DMS153 treated with DMSO at 0.1 percent for 48 hours (cell line): ENCODE results near the gene YJEFN3.

Experiments used
- DNase-seq: peaks from one replicate; lab custom pipeline; 2025; ENCODE audit not compliant: unreplicated experiment; lab: John Stamatoyannopoulos, UW

Gene YJEFN3, protein sequence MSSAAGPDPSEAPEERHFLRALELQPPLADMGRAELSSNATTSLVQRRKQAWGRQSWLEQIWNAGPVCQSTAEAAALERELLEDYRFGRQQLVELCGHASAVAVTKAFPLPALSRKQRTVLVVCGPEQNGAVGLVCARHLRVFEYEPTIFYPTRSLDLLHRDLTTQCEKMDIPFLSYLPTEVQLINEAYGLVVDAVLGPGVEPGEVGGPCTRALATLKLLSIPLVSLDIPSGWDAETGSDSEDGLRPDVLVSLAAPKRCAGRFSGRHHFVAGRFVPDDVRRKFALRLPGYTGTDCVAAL

GRCh38 chr19:19528721-19529490, at the start of gene YJEFN3:
YJEFN3 (plus strand) TSS chr19:19528911; CDS start chr19:19528933, 22 bp downstream.
- no peak for DNase-seq

- DNase-seq: no peak
These were observed 48.0 kb upstream of the YJEFN3 start for GRCh38 chr19:19480688-19481087.

DNA sequence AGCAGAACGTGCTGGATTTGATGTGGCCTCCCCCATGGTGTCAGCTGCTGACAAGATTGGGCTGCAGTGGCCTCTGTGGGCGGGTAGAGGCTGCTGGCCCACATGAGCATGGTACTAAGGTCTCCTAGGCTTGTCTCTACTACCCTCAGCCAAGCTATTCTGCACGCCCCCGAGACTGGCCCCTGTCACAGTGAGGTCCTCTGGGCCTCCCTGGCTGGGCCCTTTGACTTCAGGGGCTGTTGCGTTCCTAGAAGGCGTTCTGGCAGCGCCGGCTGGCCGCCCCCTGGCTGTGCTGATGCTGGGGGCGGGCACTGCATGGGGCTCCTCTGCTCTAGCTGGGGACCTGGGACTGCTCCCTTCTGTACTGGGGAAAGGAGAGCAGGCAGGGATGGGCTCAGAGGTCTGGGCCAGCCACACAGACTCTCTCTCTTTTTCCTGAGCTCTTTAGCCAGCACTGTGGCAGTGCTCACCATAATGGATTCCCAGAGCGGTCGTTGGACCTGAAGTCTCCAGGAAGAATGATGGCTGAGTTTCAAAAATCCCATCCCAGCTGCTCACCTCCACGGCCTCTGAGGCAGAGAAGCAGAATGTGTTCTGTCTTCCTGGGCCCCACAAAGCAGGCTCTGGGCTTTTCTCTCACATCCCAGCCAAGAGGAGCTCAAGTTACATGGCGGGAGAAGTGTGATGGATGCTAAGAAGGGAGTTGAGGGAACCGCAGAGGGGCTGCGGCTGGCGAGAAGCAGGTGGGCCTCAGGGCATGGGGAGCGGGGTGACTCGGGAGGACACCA, 45.7 kb upstream of the YJEFN3 start:
- no peak for DNase-seq

GRCh38 chr19:19485161-19485997, 43.3 kb upstream of the YJEFN3 start:
- DNase-seq: no peak

- no peak for DNase-seq
These were observed 42.8 kb upstream of the YJEFN3 start for GRCh38 chr19:19485998-19486290.

- no peak for DNase-seq
These were observed 42.2 kb upstream of the YJEFN3 start for GRCh38 chr19:19486343-19487076.

DNA sequence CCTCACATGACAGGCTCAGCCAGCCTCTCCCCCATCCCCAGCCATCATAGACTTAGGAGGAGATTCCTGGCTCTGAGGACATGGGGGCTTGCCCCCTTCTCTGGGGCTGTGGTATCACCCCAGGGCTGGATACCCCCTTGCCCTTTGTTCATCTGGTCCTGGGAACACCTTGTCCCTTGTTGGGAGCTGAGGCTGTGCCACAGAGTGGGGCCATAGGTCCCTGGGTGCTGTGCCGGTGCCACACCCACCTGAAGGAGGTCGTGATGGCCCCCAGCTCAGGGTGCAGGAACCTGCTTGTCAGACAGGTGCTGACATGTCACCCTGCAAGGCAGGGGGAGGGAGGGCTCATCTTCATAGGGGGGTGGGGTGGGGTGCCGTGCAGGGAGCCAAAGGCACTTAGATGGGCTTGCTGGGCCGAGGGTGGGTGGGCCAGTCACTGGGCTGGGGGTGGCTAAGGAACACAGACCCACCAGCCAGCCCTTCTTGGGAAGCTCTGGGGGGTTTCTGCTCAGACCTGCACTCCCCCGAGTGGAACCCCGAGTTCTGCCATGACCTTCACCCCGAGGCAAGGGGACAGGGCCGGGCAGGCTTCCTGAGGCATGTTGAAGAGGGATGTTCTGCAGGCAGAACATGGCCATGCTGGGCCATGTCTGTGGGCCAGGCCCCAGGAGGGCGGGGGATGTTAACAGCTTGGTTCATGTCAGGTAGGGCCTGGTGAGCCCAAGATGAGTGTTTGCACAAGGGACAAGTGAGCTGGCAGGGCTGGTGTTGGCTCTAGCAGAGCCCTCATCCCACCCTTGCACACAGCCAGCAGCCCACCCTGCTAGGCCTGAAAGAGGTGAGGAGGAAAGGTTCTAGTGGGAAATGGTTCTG, 41.4 kb upstream of the YJEFN3 start:
- DNase-seq: no peak

DNA sequence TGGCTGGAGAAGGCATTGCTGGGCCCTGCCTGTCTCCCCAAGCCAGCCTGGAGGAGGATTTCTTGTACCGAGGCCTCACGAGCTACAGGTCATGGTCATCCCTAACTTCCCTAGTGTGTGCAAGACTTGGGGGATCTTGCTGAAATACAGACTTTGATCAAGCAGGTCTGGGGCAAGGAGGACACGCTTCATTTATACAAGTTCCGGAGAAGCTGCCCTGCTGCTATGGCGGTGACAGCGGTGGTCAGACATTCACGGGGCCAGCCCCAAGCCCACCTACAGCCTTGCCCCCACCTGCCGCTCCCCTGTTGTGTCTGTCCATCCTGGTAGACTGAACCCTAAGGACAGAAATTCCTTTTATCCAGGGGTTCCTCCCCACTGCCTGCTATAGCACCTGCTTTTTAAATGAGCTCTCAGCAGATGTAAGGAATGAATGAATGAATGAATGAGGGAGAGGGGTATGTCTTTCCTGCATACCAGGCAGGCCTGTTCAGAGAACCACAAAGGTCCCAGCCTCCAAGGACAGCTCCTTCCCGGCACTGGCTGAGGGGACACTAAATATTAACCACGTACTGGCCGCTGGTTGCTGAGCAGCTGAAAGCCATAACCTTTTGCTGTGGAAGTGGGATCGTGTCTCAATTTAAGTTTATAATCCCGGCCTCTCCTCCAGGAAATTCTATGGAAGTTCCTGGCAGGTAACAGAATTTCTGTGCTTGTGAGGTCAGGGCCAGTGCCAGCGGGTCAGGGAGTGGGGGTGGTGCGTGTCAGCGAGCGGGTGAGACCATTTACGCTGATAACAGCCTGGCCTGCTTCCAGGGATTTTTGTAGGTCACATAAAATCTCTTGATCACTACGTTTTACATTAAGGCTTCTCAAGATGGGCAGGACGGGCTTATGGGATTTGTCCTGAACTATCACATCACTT, 40.5 kb upstream of the YJEFN3 start:
- peak; percentile 1 for DNase-seq

DNA sequence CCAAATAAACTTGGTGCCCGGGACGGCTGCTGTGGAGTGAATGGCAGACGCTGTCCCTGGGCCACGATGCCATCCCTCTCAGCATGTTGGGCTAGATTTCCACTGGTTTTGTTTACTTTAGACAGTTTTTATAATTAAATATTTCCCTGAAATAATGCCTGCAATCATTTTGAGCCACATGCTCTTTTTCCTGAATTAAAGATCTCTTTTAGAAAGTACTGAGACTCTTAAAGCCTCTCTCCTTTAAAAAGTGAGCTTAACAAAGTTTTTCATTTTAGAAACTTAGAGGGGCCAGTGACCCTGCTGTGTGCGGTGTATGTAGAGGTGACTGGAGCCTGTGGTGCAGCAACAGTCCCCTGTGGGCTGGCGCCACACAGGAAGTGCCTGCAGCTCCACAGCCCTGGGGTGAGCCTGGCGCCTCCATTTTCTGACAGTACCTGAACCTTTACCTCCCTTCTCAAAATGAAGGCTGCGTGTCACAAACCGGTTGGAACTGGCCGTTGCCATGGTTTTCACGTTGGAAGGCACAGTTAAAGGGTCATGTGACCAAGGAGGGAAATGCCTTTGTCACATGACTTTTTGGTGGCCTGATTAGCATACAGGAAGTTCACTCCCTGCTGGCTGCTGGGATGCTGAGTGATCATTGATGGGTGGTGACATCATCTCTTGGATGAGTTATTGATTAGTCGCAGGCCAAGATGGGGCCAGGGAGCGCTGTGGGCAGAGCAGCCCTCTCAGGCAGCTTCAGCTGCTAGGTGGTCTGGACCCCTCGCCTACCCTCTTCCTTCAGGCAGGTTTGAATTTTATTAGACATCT, 39.6 kb upstream of the YJEFN3 start:
- peak; percentile 87 for DNase-seq

DNA sequence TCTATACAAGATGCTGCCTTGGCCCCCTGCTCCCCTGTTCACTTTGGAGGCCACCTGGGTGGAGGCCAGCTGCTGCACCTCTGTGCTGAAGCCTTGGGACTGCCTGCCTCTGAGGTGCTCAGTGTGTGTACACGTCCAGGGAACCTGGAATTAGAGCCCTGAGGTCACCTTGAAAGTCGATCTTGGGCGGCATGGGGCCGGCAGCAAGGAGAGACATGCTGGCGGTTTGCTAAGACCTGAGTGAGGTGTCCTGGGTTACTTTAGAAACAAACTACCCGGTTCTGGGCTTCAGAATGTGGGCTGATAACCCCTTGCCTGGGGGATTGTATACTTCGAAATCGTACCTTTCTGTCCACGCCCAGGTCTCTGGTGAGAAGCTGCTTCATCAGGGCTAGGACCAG, 38.9 kb upstream of the YJEFN3 start:
- no peak for DNase-seq

DNA sequence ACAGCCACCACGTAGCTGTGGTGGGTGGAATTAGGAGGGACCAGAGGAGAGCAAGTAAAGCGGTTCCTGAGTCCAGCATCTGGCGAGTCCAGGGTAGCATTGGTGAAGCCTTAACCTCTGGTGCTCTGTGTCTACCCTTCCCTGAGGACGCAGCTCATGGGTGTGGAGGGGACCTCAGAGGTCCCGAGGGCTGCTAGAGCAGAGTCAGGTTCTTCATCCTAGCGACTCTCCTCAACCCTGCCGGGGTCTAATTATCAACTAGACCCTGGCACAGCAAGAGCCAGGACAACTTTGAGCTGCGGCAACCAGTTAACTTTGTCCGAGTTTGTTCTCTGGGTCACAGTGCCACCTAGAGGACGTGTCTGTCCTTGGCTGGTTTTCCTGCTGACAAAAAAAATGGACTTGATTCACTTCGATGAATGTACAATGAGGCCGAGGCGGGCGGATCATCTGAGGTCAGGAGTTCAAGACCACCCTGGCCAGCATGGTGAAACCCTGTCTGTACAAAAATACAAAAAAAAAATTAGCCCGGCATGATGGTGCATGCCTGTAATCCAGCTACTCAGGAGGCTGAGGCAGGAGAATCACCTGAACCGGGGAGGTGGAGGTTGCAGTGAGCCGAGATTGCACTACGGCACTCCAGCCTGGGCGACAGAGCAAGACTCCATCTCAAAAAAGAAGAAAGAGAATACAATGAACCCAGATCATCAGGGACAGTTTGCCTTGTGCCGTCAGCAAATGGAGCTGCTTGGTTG, 38.3 kb upstream of the YJEFN3 start:
- DNase-seq: peak; percentile 57

GRCh38 chr19:19491321-19492025, 37.2 kb upstream of the YJEFN3 start:
- DNase-seq: no peak

GRCh38 chr19:19492026-19492610, 36.6 kb upstream of the YJEFN3 start:
- DNase-seq: no peak

DNA sequence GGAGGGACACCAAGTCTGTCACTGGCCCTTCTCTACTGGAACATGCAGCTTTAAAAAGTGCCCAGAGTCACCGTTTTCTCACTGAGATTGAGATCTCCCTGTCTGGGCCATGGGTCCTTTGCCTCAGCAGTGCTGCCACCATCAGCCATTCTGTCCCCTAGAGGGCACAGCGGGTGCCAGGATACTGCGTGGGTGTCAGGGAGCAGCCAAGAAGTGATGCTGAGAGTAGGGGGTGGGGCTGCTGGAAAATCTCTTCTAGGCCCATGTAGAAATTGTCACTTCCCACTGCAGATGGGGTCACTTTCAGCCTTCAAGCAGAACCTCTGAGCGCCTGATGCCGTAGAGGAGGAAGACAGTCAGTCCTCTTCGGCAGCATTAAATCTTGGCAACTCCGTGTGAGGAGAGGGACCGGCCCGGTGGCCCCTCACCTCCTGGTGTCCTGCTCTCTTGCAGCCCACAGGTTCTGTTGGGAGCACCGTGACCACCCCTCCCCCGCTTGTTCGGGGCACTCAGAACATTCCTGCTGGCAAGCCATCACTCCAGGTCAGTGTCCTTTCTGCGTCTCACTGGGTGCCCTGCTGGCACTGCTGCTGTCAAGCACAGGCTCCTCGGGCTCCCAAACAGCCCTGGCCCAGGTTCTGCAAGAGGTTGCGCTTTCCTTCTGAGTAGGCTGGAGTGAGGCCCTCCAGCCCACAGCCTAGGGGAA, 34.7 kb upstream of the YJEFN3 start:
- DNase-seq: no peak
